GM12873 (cell line): ENCODE data around the gene TACC2.

Experiments
- TF ChIP-seq, protein P1 (sequence below): IDR thresholded peaks from 2 replicates; pipeline ENCODE4 v1.5.1; 2012; ENCODE audit warnings: low read depth, mild to moderate bottlenecking, moderate library complexity, low read length, control low read depth; ENCODE audit not compliant: insufficient read depth; ENCODE audit errors: missing control alignments

TACC2 gene

DNA sequence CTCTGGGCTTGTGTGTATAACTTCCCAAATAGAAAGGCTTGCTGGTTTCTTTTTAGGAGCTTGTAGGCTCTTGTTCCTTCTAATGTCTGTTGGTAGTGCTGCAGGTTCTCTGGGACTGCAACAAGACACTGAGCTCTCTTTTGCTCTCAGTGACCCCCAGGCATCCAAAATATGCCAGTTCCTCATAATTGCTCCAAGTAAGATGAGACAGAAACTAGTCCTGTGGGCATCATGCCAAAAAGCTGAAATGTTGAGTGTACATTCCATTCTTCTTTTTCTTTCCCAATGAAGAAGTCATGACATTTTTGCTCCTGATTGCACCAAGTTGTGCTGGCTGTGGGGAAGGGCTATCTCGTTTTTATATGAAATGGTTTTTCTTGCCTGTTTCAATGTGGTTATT, 275.0 kb downstream of the TACC2 start:
- TF ChIP-seq, protein P1, sequence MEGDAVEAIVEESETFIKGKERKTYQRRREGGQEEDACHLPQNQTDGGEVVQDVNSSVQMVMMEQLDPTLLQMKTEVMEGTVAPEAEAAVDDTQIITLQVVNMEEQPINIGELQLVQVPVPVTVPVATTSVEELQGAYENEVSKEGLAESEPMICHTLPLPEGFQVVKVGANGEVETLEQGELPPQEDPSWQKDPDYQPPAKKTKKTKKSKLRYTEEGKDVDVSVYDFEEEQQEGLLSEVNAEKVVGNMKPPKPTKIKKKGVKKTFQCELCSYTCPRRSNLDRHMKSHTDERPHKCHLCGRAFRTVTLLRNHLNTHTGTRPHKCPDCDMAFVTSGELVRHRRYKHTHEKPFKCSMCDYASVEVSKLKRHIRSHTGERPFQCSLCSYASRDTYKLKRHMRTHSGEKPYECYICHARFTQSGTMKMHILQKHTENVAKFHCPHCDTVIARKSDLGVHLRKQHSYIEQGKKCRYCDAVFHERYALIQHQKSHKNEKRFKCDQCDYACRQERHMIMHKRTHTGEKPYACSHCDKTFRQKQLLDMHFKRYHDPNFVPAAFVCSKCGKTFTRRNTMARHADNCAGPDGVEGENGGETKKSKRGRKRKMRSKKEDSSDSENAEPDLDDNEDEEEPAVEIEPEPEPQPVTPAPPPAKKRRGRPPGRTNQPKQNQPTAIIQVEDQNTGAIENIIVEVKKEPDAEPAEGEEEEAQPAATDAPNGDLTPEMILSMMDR: no peak

DNA sequence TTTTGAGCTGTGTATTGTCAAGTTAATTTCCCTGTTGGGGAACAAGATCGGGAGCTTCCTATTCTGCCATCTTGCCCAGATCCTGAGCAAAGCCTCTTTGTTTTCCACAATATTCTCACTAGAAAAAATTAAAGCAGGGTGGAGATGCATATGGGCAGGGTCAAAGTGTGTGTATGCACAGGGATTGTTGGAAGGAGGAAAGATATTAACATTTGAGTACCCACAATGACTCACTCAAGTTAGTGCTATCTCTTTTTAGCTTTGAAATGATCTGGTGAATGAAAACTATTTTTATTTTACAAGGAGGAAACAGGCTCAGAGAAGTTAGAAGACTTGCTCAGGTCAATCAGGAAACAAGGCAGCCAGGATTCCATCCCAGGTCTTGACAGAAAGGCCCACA, 275.5 kb downstream of the TACC2 start:
- TF ChIP-seq, protein P1: no peak

DNA sequence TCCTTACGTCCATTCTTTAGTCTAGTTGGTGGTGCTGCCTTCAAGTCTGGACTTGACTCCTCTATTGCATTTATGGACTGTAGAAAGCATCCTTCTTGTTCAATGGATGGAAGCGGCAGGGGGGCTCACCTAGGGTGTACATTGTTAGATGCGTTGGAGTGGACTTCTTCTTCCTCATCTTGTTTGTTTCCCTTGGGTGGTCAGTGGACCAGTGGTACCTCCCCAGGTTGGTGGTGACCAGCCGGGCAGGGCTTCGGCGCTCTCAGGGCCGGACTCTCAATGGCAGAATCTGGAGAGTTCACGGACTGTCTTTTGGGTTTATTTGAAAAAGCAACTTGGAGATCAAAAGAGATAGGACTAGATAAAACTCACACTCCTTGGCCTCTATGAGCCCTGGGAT, 276.0 kb downstream of the TACC2 start:
- TF ChIP-seq, protein P1: no peak

DNA sequence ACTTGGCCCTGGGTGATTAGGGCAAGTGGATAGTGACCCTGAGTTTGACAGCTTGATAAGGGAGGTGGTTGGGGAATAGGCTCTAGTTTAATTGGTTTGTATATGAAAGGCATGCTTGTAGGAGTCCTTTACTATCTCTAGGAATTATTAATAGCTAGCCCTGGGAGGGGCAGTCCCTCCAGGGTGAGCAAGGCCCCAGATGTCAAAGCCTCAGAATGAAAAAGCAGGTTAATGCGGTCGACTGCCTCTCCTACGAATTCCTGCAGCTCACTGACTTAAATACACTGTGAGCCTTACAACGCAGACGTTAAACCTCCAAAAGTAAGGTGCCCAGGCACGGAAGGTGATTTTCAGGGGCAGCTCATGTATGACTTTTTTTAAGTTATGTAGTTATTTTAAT, 276.9 kb downstream of the TACC2 start:
- TF ChIP-seq, protein P1: no peak

DNA sequence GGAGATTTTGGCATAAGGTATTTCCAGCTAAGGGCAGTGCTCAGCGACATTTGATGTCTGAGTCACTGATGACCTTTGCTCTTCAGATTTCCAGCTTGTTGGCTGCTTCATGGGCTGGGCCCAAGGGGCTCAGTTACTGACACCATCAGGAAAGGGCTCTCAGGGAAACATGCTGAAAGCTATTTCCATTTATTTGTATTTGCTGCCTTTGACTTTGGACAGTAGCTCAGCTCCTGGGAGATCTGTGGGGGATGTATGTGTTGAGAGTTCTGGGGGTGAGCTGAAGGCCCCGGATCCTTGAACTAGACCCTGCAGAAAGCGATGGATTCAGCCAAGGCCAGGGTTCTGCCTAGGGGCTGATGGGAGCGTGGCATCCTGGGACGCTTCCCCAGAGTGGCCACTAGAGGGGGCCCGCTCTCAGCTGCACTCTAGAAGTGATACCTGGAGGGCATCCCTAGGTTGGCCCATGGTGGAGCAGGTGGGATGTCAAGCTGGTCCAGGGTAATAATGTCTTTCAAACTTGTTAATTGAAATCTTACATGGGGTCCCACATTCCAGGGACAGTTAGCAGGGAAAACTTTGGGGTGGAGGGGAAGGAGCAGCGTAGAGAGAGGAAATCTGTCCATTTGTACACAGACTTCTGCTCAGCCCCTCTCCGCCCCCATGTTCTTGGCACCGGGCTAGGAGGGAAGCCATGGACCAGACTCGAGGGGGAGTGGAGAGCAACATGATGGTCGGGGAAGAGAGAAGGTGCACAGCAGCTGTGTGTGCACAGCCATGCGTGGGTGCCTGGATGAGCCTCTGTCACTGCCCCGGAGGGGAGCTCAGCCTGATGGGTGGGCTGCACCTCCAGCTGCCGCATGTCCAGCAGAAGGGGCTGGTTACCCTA, 279.1 kb downstream of the TACC2 start:
- TF ChIP-seq, protein P1: peak; percentile 96

DNA sequence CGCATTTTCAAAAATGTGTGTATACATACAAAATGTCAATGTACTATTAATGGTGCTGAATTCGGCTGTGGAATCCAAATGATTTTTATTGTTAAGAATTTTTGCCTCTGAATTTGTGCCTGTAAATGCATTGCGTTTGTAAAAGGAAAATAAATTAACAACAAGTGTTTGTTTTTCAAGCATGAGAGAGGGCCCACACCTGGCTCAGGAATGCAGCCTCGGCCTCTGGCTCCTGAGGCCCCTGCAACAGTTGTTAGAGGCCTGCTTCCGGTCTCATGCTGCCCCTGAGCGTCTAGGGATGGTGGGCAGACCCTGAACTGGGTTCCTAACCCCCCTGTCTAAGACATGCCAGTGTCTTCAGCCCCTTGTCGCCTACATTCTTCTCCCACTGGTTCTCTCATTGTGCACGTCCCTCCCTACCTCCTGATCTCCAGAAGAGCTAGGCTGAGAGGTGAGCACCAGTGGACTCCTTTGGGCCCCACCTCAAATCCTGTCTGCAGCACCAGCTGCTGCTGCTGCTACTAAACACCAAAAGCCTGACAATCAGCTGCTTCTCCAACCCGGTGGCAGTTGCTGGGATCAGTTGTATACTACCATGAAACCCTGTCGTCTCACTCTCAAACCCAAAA, 280.2 kb downstream of the TACC2 start:
- TF ChIP-seq, protein P1: no peak

DNA sequence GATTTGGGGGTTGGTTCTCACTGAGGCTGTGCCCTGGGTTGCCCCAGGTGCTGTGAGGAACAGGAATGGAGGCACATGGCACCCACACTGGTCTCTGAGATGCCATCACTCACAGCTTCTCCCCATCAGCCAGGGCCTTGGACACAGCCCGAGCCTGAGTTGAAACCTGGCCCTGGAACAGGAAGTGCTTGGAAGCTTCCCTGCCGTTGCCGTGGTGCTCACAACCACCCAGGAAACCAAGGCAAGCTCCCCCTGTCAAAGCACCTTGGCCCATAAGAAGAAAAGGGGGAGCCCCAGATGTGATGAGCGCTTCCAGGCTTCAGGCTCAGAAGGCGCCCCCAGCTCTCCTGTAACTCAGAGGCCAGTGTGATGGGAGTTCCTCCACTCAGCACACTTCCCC, 282.1 kb downstream of the TACC2 start, which contains the start of gene BTBD16:
TSS of gene BTBD16 (plus strand) at position 221 of the 400 bp plus-strand sequence. CDS start 3,786 bp downstream, outside the sequence.
- TF ChIP-seq, protein P1: no peak
